Airway epithelial cell (primary cell): Measurements from ENCODE around the gene IFNA6. TPM values are rescaled to one million over a fixed set of nuclear protein-coding genes. Genes with fewer than 3 reads are reported as not detected.

ENCODE experiments used
- total RNA-seq: library from RNA; depleted of rRNA; stranded (reverse); fragments of >200 nt; gene quantifications from 2 replicates; pipeline ENCODE4 v1.2.3, GENCODE V29; 2015

Gene IFNA6
- total RNA-seq, result not detected in 2 replicates

DNA sequence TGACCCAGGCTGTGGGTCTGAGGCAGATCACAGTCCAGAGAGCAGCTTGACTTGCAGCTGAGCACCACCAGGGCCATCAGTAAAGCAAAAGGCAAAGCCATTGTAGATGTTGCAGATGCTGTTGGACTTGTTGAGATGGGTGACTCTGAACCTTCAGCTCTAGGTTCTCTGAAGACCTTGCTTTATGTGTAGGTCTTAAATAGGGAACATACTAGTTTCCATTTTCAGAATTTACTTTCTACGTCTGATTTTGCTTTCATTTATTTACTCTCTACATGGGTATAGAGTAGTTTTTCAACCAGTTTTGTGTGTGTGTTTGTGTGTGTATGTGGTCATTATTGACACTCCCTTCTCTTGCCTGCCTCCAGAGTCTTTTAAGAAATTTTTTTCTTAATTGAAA lies at the start of gene IFNA6:
Gene IFNA6 (minus strand): TSS at position 101 of the 400 bp plus-strand sequence. CDS start 0 bp downstream, at position 101.

GRCh38 chr9:21385131-21385670 lies 34.5 kb upstream of the IFNA6 start, which contains the start of gene IFNA2:
TSS of gene IFNA2 (minus strand) at chr9:21385398. CDS start at chr9:21385329, 69 bp downstream.

DNA sequence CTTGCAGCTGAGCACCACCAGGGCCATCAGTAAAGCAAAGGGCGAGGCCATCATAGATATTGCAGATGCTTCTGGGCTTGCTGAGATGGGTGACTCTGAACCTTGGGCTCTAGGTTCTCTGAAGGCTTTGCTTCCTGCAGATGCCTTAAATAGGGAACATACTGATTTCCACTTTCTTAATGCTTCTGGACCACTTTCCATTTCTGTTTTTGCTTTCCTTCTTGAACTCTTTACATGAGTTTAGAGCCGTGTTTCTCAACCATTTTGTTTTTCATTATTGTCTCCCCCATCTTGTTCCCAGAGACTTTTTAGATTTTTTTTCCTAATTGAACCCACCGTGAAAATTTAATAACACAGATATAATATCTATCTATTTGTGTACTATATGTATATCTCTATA lies 17.3 kb upstream of the IFNA6 start, which contains the start of gene IFNA13:
Gene IFNA13 (minus strand): TSS at position 101 of the 400 bp plus-strand sequence. CDS start 47 bp downstream, at position 54.

DNA sequence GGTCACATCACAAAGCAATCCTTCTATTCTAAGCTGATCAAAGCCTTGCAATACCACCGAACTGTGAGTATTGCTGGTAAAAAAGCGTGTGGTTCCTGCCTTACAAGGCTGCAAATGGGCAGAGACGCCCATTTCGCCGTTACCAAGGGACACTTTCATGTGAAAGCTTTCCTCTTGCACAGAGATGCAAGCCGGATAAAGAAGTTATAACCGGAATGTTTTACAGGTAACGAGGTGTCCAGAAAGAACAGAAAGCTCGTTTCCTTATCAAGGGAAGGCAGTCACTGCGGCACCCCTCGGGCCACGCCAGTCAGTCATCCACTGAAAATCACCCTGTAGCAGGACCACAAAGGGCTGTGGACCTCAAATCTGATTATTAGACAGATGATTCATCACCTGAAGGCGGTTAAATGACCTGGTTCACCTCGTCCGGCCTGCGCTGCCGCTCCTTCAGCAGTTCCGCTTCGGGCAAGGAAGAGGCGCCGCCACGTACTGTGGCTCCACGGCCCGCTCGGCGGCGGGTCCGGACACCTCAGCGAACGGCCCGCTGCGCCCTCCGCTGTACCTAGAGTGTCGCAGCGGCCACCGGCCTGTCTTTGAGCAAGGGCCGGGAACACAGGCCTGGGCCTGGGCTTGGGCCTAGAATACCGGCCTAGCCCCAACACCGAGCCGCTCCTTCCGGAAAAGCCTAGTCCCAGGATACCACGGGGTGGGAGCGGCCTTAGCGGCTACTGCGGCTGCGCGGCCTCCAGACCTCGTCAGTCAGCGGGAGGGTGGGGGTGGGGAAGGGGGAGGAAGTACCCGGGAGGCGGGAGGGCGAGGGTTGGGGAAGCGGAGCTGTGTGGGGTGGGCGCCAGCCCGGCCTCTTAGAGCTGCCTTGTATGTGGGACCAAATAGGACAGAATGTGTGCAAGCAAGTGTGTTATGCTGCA lies 15.7 kb downstream of the IFNA6 start, which contains the start of gene KLHL9:
Gene KLHL9 (minus strand): TSS at position 704 of the 932 bp plus-strand sequence. CDS start 545 bp downstream, at position 159.

DNA sequence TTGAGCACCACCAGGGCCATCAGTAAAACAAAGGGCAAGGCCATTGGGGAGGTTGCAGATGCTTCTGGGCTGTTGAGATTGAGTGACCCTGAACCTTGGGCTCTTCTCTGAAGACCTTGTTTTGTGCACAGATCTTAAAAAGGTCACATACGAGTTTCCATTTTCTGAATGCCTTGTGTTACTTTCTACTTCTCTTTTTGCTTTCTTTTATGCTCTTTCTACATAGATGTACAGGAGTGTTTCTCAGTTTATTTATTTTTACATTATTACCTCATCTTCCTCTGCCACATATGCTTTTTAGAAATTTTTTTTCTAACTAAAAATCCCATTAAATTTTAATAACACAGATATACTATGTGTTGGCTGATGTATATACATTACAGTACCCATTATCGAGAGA lies 45.5 kb downstream of the IFNA6 start, which contains the start of gene IFNA5:
Gene IFNA5 (minus strand): TSS at position 101 of the 400 bp plus-strand sequence. CDS start 57 bp downstream, at position 44.

Other genes with a start within 250 kb of the IFNA6 start
- not detected in 2 replicates for gene IFNW1, start 209.1 kb downstream of the IFNA6 start, total RNA-seq
- not detected in 2 replicates for gene IFNA21, start 184.2 kb downstream of the IFNA6 start, total RNA-seq
- not detected in 2 replicates for gene IFNA4, start 163.3 kb downstream of the IFNA6 start, total RNA-seq
- gene IFNA7, start 148.7 kb downstream of the IFNA6 start, total RNA-seq, result not detected in 2 replicates
- gene IFNA10, start 143.7 kb downstream of the IFNA6 start, total RNA-seq, result not detected in 2 replicates
- not detected in 2 replicates for gene IFNA16, start 133.6 kb downstream of the IFNA6 start, total RNA-seq
- not detected in 2 replicates for gene IFNA17, start 122.7 kb downstream of the IFNA6 start, total RNA-seq
- gene IFNA14, start 110.9 kb downstream of the IFNA6 start, total RNA-seq, result not detected in 2 replicates
- not detected in 2 replicates for gene IFNA5, start 45.6 kb downstream of the IFNA6 start, total RNA-seq
- gene KLHL9, start 15.5 kb downstream of the IFNA6 start, total RNA-seq, result 15.2 and 17.8 TPM in 2 replicates
- gene IFNA13, start 17.2 kb upstream of the IFNA6 start, total RNA-seq, result not detected in 2 replicates
- not detected in 2 replicates for gene IFNA2, start 34.5 kb upstream of the IFNA6 start, total RNA-seq
- not detected in 2 replicates for gene IFNA8, start 58.2 kb upstream of the IFNA6 start, total RNA-seq
- not detected in 2 replicates for gene IFNA1, start 89.6 kb upstream of the IFNA6 start, total RNA-seq
- gene IFNE, start 131.4 kb upstream of the IFNA6 start, total RNA-seq, result 2.9 and 3.5 TPM in 2 replicates